C4-2B (cell line): ENCODE measurements around the gene SETD2.

ENCODE experiments used
- ZFX ChIP-seq: fragments of 450-650 bp; IDR thresholded peaks from 2 replicates; pipeline ENCODE4 v1.6.1; 2017
- TF ChIP-seq, protein P1 (sequence below): fragments of 450-650 bp; conservative IDR thresholded peaks from 2 replicates; pipeline ENCODE4 v1.5.1; 2017; ENCODE audit warnings: mild to moderate bottlenecking

DNA sequence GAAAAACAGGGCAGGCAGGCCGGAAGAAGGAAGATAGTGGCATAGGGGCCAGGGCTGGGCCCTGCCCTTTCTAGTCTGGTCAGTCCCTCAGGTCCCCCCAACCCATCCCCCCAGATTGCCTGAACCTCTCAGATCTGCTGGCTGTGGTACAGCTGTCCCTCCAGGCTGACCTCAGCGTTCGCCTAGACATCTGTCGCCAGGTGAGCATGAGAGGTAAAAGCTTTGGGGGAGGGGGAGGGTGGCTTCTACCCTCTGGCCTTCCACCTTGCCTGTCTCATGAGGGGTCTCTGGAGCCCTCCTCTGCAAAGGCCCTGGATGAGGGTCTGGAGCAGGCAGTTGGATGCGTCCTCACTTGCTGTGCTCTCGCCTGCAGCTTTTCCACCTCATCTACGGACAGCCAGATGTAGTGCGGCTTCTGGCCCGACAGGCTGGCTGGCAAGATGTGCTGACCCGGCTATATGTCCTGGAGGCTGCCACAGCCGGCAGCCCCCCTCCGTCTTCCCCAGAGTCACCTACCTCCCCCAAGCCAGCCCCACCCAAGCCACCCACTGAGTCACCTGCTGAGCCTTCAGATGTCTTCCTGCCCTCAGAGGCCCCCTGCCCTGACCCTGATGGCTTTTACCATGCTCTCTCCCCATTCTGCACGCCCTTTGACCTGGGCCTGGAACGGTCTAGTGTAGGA is 164.3 kb downstream of the SETD2 start:
- TF ChIP-seq, protein P1, sequence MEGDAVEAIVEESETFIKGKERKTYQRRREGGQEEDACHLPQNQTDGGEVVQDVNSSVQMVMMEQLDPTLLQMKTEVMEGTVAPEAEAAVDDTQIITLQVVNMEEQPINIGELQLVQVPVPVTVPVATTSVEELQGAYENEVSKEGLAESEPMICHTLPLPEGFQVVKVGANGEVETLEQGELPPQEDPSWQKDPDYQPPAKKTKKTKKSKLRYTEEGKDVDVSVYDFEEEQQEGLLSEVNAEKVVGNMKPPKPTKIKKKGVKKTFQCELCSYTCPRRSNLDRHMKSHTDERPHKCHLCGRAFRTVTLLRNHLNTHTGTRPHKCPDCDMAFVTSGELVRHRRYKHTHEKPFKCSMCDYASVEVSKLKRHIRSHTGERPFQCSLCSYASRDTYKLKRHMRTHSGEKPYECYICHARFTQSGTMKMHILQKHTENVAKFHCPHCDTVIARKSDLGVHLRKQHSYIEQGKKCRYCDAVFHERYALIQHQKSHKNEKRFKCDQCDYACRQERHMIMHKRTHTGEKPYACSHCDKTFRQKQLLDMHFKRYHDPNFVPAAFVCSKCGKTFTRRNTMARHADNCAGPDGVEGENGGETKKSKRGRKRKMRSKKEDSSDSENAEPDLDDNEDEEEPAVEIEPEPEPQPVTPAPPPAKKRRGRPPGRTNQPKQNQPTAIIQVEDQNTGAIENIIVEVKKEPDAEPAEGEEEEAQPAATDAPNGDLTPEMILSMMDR: no peak
- no peak for TF ChIP-seq ZFX
